ENCODE results near the gene NFIX. TPM values are rescaled to one million over a fixed set of nuclear protein-coding genes. Genes with fewer than 3 reads are reported as not detected.

Gene NFIX
- total and polyA plus RNA-seq, 9 of the 15 experiments (the other 6 are each of a cell fraction or from before 2014, with no cell fraction given) = 0.28 to 26.8 (median 5.4) TPM

- TF ChIP-seq ARID4B (CRISPR knock-in tag; IDR thresholded peaks at IDR 0.05) = peak; percentile 72; the same call in 1 of the 2 replicates
- no peak for TF ChIP-seq ZNF785 (CRISPR knock-in tag; IDR thresholded peaks at IDR 0.05)
- no peak for TF ChIP-seq TCF15 (CRISPR knock-in tag; IDR thresholded peaks at IDR 0.05)
- TF ChIP-seq HMGN3 (IDR thresholded peaks at IDR 0.05; ENCODE audit: borderline replicate concordance, extremely low read depth, insufficient read length, low read depth, low read length) = peak; percentile 60
- no peak for TF ChIP-seq MNT (conservative IDR thresholded peaks at IDR 0.05)
- TF ChIP-seq HMGXB4 (CRISPR knock-in tag; IDR thresholded peaks at IDR 0.05) = no peak
- TF ChIP-seq SUPT5H (IDR thresholded peaks at IDR 0.05) = no peak
- no peak for TF ChIP-seq TAL1 (IDR thresholded peaks at IDR 0.05)
- TF ChIP-seq ZEB2 (IDR thresholded peaks at IDR 0.05) = no peak
- no peak for TF ChIP-seq HNRNPK (IDR thresholded peaks at IDR 0.05; ENCODE audit: low read depth, low read length, poor library complexity, severe bottlenecking)
- TF ChIP-seq ZNF586 (CRISPR knock-in tag; conservative IDR thresholded peaks at IDR 0.05) = no peak
- no peak; the same call in 1 of the 2 replicates for TF ChIP-seq ETS1 (conservative IDR thresholded peaks at IDR 0.05; ENCODE audit: control insufficient read depth, low read depth, low read length)
Measured at GRCh38 chr19:12995596-12996405, 526 bp downstream of the NFIX start (continued).
